Smooth muscle cell (in vitro differentiated cells): ENCODE data around the gene KCNIP1. TPM values are rescaled to one million over a fixed set of nuclear protein-coding genes. Genes with fewer than 3 reads are reported as not detected.

ENCODE experiments used
- DNase-seq: peaks from one replicate; lab custom pipeline; 2025; ENCODE audit not compliant: unreplicated experiment; lab: John Stamatoyannopoulos, UW
- H2AFZ ChIP-seq: fragments of 200-600 bp; sonication (generic); 2 replicates; pipeline ENCODE4 v1.6.0; 2016; ENCODE audit warnings: antibody characterized with exemption, low read depth, mild to moderate bottlenecking
- H3F3A ChIP-seq: fragments of 200-600 bp; sonication (generic); 2 replicates; pipeline ENCODE4 v1.6.0; 2017; ENCODE audit warnings: antibody characterized with exemption, low read depth
- H3K27ac ChIP-seq: fragments of 200-600 bp; sonication (generic); 2 replicates; pipeline ENCODE4 v1.5.1; 2016; ENCODE audit warnings: low read depth, mild to moderate bottlenecking
- H3K27me3 ChIP-seq: fragments of 200-600 bp; sonication (generic); 2 replicates; pipeline ENCODE4 v1.6.1; 2016; ENCODE audit warnings: low read depth, mild to moderate bottlenecking
- H3K36me3 ChIP-seq: fragments of 200-600 bp; sonication (generic); 2 replicates; pipeline ENCODE4 v1.5.1; 2016; ENCODE audit warnings: low read depth
- H3K4me1 ChIP-seq: fragments of 200-600 bp; sonication (generic); 2 replicates; pipeline ENCODE4 v1.5.1; 2016; ENCODE audit warnings: low read depth
- H3K4me2 ChIP-seq: fragments of 200-600 bp; sonication (generic); 2 replicates; pipeline ENCODE4 v1.6.0; 2016; ENCODE audit warnings: mild to moderate bottlenecking
- H3K4me3 ChIP-seq: fragments of 200-600 bp; sonication (generic); 2 replicates; pipeline ENCODE4 v1.5.1; 2016; ENCODE audit warnings: mild to moderate bottlenecking
- H3K79me2 ChIP-seq: fragments of 200-600 bp; sonication (generic); 2 replicates; pipeline ENCODE4 v1.6.0; 2016; ENCODE audit warnings: low read depth, mild to moderate bottlenecking
- H3K9ac ChIP-seq: fragments of 200-600 bp; sonication (generic); 2 replicates; pipeline ENCODE4 v1.6.0; 2016; ENCODE audit warnings: low read depth
- H3K9me3 ChIP-seq: fragments of 200-600 bp; sonication (generic); replicated peaks from 2 replicates; pipeline ENCODE4 v1.5.1; 2016; ENCODE audit warnings: low read depth
- H4K20me1 ChIP-seq: fragments of 200-600 bp; sonication (generic); 2 replicates; pipeline ENCODE4 v1.6.0; 2016; ENCODE audit warnings: low read depth
- WGBS: methylation state at CpG from one replicate; pipeline ENCODE4 v1.1.7; 2016; ENCODE audit warnings: low lambda C conversion rate; 5-methylcytosine and 5-hydroxymethylcytosine counted together
- polyA plus RNA-seq: library from polyadenylated mRNA; unstranded; fragments of >200 nt; fragmentation: Nextera tagmentation; extraction: Ambion mirVana; gene quantifications from 2 replicates; pipeline ENCODE4 v1.2.1, GENCODE V29; 2016
- total RNA-seq: library from RNA; depleted of rRNA; stranded (reverse); fragments of >200 nt; gene quantifications from 2 replicates; pipeline ENCODE4 v1.2.3, GENCODE V29; 2014
- TF ChIP-seq, protein P1 (sequence below): fragments of 200-600 bp; sonication (generic); IDR thresholded peaks from 2 replicates; pipeline ENCODE4 v1.5.1; 2017; ENCODE audit warnings: borderline replicate concordance, mild to moderate bottlenecking, antibody characterized with exemption; ENCODE audit not compliant: insufficient read depth, poor library complexity, severe bottlenecking

The KCNIP1 gene
- total and polyA plus RNA-seq, 2 experiments from 2014 or later, result 0.50 TPM; not detected in 1

DNA sequence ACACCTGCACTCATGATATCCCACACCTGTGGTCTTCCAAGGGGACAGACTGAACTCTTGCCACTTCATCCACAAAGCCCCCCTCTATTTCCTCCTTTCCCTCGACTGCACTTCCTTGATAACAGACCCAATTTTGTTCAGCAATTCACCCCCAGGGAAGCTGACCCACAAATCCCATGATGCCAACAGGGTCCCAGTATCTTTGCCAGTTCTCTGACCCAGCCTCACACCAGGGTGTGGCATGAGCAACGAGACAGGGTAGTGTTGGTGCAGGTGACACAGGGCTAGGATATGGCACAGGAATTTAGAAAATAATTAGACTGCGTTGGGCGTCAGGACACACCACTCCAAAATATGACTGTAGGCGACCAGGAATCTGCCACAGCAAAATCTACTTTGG lies 30.2 kb upstream of the KCNIP1 start:
- Histone ChIP-seq H3K4me1 (peaks cover 5% of the 10 kb centered on the region), H3K79me2 (no peaks in the 10 kb centered on the region), H4K20me1 (no peaks in the 10 kb centered on the region), H3K27me3 (no peaks in the 10 kb centered on the region), H3K27ac (no peak overlapping the region), H3F3A (no peaks in the 10 kb centered on the region), H2AFZ (no peak overlapping the region), H3K4me2 (no peak overlapping the region), H3K9me3 (no peaks in the 10 kb centered on the region), H3K9ac (no peak overlapping the region), H3K4me3 (no peak overlapping the region), H3K36me3 (no peaks in the 10 kb centered on the region)
- TF ChIP-seq, protein P1, sequence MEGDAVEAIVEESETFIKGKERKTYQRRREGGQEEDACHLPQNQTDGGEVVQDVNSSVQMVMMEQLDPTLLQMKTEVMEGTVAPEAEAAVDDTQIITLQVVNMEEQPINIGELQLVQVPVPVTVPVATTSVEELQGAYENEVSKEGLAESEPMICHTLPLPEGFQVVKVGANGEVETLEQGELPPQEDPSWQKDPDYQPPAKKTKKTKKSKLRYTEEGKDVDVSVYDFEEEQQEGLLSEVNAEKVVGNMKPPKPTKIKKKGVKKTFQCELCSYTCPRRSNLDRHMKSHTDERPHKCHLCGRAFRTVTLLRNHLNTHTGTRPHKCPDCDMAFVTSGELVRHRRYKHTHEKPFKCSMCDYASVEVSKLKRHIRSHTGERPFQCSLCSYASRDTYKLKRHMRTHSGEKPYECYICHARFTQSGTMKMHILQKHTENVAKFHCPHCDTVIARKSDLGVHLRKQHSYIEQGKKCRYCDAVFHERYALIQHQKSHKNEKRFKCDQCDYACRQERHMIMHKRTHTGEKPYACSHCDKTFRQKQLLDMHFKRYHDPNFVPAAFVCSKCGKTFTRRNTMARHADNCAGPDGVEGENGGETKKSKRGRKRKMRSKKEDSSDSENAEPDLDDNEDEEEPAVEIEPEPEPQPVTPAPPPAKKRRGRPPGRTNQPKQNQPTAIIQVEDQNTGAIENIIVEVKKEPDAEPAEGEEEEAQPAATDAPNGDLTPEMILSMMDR, result no peak
- WGBS, result 83% methylated on average over 5 of the region's 5 CpGs
- no peak for DNase-seq

DNA sequence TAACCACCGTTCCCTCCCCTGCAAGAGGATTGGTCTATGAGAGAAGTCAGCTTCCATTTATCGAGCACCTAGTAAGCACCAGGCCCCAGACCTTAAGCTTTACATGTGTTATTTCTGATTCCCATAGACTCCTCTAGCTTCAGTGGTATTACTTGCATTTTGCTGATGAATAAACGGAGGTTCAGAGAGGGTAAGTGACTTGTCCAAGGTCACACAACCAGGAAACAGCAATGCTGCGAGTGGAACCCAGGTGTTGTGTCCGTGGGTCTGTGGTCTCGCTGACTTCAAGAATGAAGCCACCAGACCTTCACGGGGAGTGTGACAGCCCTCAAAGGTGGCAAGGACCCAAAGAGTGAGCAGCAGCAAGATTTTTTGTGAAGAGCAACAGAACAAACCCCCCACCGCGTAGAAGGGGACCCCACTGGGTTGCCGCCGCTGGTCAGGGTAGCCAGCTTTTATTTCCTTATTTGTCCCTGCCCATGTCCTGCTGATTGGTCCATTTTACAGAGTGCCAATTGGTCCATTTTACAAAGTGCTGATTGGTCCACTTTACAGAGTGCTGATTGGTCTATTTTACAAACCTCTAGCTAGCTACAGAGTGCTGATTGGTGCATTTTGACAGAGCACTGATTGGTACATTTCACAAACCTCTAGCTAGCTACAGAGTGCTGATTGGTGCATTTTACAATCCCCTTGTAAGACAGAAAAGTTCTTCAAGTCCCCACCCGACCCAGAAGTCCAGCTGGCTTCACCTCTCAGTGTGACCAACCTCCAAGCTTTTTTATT lies 29.1 kb upstream of the KCNIP1 start:
- no peak for DNase-seq
- Histone ChIP-seq H3K4me2 (no peak overlapping the region), H3K79me2 (no peaks in the 10 kb centered on the region), H3K9ac (no peak overlapping the region), H4K20me1 (no peaks in the 10 kb centered on the region), H3K4me1 (peaks cover 5% of the 10 kb centered on the region), H3K36me3 (no peaks in the 10 kb centered on the region), H3K27ac (no peak overlapping the region), H3K9me3 (no peaks in the 10 kb centered on the region), H2AFZ (no peak overlapping the region), H3K4me3 (no peak overlapping the region), H3F3A (no peaks in the 10 kb centered on the region), H3K27me3 (no peaks in the 10 kb centered on the region)
- WGBS, result 97% methylated on average over 12 of the region's 12 CpGs
- TF ChIP-seq, protein P1, result no peak

DNA sequence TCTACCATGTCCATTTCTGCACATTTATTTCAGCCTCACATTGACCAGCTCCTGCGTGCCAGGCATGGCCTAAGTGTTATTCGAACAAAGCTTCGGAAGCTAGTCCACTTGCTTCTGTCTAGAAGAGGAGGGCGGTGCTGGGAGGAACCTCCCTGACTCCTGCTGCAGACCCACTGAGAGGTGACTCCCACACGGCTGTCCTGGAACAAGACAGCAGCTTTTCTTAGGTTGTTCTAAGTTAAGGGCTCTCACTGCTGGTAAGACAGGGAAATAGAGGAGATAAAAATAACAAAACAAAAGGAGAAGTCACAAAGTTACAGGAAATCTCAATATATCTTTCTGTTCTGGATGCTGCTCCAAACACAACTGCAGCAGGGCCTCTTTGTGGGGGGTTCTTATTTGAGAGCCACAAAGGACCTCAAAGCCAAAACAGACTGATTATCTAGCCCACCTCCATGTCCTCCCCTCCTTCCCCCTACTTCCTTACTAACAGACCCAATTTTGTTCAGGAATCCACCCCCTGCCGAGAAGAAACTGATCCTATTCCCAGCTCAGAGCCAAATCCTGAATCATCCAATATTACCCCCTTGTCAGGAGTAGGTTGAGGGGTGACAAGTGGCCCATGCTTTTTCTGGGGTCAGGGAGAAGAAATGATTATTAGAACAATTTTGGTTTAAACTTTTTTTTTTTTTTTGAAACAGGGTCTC lies 28.4 kb upstream of the KCNIP1 start:
- Histone ChIP-seq H3K4me3 (no peak overlapping the region), H3F3A (no peaks in the 10 kb centered on the region), H3K79me2 (no peaks in the 10 kb centered on the region), H4K20me1 (no peaks in the 10 kb centered on the region), H3K9ac (no peak overlapping the region), H3K36me3 (no peaks in the 10 kb centered on the region), H3K4me1 (peaks cover 5% of the 10 kb centered on the region), H3K27ac (no peak overlapping the region), H3K4me2 (no peak overlapping the region), H3K27me3 (no peaks in the 10 kb centered on the region), H3K9me3 (no peaks in the 10 kb centered on the region), H2AFZ (no peak overlapping the region)
- WGBS, result 91% methylated on average over 6 of the region's 6 CpGs
- TF ChIP-seq, protein P1, result no peak
- DNase-seq, result no peak

DNA sequence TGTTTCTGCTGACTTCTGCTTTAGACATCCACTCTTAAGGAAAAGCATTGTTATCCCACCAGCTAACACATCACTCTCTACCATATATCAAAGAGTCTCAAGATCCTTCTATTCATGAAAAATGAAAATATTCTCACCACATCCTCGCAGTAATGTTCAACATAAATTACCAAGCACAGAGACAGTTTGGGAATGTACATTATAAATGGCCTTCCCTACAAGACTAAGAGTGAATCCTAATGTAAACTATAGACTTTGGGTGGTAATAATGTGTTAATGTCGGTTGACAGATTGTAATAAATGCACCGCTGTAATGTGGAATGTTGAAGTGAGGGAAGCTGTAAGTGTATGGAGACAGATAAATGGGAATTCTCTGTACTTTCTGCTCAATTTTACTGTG lies 27.1 kb upstream of the KCNIP1 start:
- Histone ChIP-seq H3K9me3 (no peaks in the 10 kb centered on the region), H4K20me1 (no peaks in the 10 kb centered on the region), H3K4me1 (peaks cover 5% of the 10 kb centered on the region), H3K4me3 (no peak overlapping the region), H3K27me3 (no peaks in the 10 kb centered on the region), H3K79me2 (no peaks in the 10 kb centered on the region), H3K9ac (no peak overlapping the region), H2AFZ (no peak overlapping the region), H3K36me3 (no peaks in the 10 kb centered on the region), H3K4me2 (no peak overlapping the region), H3F3A (no peaks in the 10 kb centered on the region), H3K27ac (no peak overlapping the region)
- no peak for DNase-seq
- WGBS, result 86% methylated on average over 3 of the region's 3 CpGs
- TF ChIP-seq, protein P1, result no peak
